Left forelimb (tissue), 1 donor: Measurements from ENCODE around the gene CRX.
A peak's percentile ranks its signal among the peaks of the same experiment; 100 is the strongest.
"Not testable (repeated sequence)": the region's sequence is repeated elsewhere in the genome, so short reads cannot be mapped to it uniquely, and the experiment has no call there.

Source experiments
- DNase-seq: peaks from one replicate; pipeline ENCODE4 v3.0.0-alpha.2; 2018; ENCODE audit warnings: low spot score

Gene CRX

DNA sequence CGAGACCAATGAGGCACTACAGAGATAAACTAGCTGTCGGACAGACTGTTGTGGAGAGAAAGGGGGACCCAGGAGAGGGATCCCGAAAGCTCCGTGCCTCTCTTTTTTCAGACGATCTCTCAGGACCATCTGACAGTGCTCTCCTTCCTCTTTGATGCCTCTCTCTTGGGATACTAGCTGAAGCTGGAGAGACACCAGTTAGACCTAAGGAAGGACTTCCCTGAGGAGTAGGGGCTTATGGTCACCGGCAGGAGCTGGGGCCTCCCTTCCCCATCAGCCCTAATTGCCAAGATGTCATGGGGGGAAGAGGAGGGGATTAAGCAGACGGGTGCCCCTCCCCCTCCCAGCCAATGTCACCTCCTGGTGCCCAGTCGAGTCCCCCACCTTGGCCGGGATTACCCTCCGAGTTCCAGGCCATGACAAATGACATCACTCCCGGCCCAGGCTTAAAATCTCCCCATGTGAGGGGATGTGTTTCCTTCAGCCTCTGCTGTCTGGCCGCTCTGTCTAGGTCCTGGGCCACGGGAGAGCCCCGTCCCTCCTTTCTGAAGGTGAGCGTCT, at the start of gene CRX:
TSS of gene CRX (plus strand) at position 478 of the 561 bp plus-strand sequence. CDS start 12,507 bp downstream, outside the sequence.
- DNase-seq, result no peak

DNA sequence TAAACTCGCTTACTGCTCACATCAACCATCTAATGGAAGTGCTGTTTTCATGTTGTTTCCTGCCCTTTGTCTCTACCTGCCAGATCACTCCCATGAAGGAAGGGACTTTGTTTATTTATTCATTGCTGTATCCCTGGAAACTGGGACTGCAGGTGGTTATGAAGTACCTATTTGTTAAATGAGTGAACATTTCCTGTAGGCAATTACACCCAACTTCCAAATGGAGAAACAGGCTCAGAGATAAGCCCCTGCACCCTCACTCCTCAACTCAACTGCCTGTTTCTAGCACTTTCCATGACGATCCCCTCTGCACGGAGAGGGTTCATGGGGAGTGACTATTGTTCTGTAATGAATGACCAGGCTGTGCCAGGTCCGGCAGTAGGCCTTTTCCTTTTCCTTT, 45.2 kb upstream of the CRX start:
- DNase-seq, result no peak

DNA sequence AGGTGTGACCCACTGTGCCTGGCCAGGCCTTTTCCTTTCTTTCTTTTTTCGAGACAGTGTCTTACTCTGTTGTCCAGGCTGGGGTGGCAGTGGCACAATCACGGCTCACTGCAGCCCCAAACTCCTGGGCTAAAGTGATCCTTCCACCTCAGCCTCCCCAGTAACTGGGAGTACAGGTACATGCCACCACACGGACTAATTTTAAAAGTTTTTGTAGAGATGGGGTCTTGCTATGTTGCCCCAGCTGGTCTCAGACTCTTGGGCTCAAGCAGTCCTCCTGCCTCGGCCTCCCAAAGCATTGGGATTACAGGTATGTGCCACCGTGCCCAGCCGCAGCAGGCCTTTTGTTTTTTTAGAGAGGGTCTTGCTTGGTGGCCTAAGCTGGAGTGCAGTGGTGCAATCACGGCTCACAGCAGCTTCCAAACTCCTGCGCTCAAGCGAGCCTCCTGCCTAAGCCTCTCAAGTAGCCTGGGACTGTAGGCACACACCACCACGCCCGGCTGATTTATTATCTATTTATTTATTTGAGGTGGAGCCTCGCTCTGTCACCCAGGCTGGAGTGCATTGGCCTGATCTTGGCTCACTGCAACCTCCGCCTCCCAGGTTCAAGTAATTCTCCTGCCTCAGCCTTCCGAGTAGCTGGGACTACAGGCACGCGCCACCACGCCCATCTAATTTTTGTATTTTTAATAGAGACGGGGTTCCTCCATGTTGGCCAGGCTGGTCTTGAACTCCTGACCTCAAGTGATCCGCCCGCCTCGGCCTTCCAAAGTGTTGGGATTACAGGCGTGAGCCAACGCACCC, 44.3 kb upstream of the CRX start:
- not testable (repeated sequence) for DNase-seq

DNA sequence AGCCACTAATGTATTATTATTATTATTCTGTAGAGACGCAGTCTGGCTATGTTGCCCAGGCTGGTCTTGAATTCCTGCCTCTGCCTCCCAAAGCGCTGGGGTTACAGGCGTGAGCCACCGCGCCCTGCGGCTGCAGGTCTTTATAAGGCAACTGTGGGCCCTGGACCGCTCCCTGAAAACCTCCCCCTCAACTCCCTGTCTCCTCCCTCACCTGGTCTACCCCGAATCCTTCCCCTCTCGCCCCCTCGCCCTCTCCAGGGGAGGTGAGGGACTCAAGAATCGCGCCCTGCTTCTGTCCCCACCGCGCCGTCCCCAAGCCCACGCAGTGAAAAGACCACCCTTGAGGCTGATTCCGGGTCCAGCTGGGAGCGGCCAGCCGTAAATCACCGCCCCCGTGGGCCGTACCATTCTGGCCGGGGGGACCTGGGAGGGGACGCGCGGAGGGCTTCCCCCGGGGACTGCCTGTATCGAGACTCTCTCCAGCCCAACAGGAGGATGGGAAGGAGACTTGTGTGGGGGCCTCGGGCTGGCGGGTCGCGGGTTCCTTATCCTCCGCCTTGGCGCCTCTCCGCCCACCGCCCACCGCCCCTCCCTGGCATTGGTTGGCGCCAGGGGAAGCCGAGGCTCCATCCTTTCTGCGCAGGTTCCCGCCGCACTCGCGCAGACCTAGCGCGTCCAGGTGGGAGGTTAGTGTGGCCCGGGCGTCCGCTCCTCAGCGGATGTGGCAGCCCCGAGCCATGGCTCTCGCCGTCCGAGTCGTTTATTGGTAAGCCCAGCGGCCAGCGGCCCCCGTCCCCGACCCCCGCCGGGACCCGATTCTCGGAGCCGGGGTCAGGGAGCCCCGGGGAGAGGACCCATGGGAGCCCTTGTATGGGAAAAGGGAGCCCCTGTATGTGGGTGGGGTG, 43.4 kb upstream of the CRX start, which contains the start of gene SELENOW:
TSS of gene SELENOW (plus strand) at position 655 of the 905 bp plus-strand sequence. CDS start at position 738, 83 bp downstream.
- DNase-seq, result peak; percentile 89

DNA sequence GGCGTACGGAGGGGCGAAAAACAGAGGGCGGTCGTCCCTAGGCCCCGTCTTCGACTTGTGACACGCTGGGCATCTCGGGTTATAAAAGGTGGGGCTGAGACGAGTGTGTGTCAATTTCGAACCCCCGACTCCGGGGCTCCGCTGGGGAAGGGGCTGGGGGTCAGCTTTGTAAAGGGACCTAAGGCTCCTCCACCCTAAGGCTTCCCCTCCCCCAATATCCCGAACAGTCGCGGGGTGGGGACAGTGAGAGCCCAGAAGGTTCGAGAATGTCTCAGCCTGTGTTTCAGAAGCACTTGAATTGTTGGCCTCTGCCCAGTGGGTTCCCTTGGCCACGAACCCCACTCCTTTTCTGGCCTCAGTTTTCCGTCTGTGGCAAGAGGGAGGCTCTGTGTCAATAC, 42.8 kb upstream of the CRX start:
- DNase-seq, result no peak

DNA sequence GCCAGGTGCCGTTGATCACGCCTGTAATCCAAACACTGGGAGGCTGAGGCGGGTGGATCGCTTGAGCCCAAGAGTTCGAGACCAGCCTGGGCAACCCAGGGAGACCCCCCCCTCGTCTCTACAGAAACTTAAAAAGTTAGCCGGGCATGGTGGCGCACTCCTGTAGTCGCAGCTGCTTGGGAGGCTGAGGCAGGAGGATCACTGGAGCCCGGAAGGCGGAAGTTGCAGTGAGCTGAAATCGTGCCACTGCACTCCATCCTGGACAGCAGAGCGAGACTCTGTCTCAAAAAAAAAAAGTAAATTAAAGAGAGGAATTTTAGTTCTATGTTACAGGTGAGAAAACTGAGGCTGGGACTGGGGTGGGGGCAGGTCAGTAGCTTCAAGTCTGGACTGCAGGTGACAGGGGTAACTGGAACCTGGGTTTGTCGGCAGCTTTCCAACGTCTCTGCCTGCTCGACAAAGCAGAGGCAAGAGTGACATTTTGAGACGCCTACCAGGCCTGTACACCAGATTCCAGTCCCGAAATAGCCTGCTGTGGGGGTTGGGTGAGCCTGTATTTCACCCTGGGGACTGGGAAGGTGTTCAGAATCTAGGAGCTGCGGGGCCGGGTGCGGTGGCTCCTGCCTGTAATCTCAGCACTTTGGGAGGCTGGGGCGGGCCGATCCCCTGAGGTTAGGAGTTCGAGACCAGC, 42.1 kb upstream of the CRX start:
- no peak for DNase-seq

DNA sequence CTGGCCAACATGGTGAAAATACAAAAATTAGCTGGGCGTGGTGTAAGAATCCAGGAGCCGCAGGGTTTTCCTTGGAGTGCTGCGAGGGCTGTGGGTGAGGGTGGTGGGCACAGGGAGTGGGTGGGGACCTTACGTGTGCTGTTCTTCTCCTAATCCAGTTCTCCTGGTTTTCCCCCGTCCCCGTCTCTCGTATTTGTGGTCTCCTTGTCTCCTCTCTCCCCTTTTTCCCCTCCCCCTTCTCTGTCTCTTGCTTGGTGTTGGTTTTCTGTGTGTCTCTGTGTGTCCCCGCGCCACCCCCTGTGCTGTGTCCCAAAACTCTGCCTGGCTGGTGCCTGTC, 41.6 kb upstream of the CRX start:
- DNase-seq, result no peak

DNA sequence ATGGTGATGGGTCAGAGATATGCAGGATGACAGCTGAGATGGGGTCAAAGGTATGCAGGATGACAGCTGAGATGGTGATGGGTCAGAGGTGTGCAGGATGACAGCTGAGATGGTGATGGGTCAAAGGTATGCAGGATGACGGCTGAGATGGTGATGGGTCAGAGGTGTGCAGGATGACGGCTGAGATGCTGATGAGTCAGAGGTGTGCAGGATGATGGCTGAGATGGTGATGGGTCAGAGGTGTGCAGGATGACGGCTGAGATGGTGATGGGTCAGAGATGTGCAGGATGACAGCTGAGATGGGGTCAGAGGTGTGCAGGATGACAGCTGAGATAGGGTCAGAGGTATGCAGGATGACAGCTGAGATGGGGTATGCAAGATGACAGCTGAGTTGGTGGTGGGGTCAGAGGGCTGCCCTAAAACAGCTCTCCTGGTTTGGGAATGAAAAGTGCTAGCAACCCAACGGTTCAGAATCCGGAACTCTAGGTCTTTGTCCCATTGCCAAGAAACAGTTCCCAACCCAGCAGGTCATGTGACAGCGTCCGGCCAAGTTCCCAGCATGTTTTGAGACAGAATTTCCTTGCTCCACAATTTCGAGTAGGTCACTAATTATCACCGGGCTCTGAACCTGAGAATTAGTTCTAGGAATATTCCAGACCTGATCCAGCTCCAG, 40.0 kb upstream of the CRX start:
- no peak for DNase-seq

DNA sequence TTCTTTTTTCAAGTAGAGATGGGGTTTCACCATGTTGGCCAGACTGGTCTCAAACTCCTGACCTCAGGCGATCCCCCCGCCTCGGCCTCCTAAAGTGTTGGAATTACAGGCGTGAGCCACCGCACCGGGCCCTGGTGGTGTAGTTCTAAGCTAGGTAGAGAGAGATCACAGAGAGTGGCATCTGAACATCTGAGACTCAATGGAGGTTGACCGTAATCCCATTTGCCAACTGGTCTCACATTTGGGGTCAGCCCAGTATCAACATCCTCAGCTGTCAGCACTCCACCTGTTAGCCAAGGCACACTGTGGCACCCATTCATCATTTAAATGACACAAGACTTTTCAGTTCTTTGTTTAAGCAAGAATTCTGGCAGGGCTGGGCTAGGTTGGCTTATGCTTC, 35.2 kb upstream of the CRX start:
- no peak for DNase-seq

DNA sequence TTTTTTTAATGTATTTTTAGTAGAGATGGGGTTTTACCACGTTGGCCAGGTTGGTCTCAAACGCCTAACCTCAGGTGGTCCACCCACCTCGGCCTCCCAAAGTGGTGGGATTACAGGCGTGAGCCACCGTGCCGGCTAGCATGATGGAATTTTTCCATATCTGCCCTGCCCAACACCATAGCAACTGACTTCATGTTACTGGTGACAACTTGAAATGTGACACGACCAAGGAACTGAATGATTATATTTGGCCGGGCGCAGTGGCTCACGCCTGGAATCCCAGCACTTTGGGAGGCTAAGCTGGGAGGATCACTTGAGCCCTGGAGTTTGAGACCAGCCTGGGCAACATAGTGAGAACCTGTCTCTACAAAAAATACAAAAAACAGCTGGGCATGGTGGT, 34.4 kb upstream of the CRX start:
- not testable (repeated sequence) for DNase-seq

DNA sequence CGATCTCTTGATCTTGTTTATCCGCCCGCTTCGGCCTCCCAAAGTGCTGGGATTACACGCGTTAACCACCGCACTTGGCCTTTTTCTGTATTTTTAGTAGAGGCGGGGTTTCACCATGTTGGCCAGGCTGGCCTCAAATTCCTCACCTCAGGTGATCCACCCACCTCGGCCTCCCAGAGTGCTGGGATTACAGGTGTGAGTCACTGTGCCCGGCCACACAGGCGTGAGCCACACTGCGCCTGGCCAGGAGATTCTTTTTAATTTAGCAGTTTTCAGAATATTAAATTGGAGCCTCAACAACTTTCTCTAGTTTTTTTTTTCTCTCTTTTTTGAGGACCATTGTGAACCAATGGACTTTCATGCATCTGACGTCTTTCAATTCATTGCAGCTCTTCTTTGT, 31.9 kb upstream of the CRX start:
- not testable (repeated sequence) for DNase-seq

DNA sequence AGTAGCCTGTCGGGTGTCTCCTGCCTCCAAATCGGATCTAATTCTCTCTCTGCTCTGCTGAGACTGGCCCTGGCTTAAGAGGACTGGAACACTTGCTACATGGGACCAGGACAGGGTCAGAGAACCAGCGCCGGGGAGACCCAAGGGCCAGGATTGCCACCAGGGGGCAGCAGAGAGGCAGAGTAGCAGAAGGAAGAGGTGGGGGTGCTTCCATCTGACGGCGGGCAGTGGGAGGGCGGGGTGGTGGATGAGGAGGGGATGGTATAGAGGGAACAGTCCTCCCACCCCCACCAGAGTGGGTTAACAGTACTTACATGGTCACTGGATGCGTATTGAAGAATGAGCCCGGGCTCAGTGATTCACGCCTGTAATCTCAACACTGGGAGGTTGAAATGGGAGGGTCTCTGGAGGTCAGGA, 31.3 kb upstream of the CRX start:
- no peak for DNase-seq

DNA sequence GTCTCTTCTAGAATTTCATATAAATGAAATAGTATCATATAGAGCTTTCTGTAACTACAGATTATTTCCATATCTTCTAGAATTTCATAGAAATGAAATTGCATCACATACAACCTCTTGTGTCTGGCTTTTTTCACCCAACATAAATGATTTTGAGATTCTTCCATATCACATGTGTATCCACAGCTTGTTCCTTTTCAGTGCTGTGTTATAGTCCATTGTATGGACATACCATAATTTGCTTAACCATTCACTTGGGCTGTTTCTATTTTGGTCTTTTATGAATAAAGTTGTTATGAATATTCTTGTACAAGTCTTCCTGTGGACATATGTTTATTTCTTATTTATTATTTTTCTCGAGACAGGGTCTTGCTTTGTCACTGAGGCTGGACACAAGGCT, 29.1 kb upstream of the CRX start:
- DNase-seq, result no peak

DNA sequence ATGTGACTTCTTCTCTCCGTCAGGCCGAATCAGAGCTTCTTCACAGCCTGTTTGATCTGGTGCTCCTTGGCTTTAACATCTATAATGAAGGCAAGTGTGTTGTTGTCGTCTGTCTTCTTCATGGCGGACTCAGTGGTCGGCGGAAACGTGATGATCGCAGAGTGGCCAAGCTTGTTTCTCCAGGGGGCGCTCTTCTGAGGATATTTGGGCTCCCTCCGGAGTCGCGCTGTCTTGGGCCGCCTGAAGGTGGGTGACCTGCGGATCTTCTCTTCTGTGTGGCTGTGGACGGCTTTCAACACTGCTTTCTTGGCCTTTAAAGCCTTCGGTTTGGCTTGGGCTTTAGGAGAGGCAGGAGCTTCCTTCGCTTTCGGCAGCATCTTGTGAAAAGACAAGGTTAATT, 27.2 kb upstream of the CRX start:
- peak; percentile 2 for DNase-seq

DNA sequence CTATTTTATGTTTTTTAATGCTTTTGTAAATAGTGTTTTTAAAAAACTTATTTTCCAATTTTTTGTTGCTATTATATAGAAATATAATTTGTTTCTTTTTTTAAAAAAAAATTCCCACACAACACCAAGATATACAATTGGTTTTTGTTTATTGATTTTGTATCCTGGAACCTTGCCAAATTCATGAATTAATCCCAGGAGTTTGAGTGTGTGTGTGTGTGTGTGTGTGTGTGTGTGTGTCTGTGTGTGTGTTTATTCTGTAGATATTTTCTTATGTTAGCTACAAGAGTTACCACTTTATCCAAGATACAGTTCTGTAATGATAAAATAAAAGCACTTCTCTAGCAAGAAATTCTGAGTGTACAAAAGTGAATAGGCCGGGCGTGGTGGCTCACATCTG, 25.0 kb upstream of the CRX start:
- DNase-seq, result no peak

DNA sequence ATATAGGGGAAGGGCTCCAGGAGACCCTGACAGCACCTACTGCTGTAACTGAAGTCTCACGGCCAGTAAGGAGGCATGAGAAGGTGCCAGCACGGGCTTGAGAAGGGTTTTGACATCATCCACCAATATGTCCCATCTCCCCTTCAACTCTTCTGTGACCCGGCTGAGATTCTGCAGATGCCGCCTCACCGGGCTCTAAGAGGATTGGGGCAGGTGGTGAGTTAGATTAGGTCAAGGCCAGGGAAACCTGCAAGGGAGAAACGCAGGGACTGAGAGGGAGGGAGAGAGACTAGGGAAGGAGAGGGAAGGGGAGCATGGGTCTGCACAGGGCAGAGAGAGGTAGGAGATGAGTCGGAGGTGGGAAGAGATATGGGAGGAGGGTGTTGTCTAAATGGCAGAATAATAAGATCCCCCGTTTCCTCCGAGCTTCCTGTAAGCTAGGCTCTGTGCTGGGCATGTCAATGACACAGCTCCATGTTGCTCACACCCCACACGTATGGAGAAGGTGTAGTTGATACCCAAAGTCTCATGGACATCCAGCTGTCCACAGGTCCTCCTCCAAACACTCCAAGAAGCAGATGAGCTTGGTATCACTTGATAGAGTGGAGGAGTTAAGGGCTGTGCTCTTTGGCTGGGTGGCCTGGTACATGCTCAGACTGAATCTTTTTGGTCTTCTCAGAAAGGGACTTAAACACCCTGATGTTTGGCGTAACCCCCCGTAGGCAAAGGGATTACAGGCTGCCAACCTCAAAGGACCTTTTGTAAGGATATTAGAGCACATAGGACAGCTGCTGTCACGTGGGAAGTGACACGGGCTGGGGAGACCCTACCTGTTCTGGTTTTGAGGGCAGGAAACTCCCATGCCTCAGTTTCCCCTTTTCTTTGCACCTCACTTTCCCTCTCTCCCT, 23.5 kb upstream of the CRX start:
- no peak for DNase-seq

DNA sequence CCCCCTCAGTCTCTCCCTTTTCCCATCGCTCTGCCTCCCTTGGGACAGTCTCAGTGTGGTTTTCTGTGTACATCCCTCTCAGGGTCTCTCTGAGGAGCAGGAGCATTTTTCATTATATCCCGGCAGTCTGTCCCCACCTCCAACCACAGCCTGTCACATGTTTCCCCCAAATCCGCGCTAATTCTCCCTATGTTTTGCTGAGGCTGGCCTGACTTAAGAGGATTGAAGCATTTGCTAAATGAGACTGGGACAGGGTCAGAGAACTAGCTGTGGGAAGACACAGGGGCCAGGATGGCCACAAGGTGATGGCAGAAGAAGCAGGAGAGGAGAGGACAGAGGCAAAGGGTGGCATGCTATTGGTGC, 22.9 kb upstream of the CRX start:
- no peak for DNase-seq

DNA sequence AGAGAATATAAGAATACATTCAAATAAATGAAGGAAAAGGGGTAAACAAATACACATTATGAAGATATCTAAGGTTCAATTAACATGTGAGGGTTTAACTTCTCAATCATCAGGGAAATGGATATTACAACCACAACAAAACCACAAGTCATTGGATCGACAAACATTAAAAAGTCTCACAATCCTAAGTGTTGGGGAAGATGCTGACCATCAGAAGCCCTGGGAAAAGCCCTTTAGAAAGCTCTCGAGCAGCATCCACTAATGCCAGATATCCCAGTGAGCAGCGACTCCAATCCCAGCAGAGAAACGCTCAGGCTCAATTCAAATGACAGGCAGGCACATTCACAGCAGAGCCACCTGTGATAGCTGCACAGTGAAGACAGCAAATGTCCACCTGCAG, 20.5 kb upstream of the CRX start:
- DNase-seq, result no peak

DNA sequence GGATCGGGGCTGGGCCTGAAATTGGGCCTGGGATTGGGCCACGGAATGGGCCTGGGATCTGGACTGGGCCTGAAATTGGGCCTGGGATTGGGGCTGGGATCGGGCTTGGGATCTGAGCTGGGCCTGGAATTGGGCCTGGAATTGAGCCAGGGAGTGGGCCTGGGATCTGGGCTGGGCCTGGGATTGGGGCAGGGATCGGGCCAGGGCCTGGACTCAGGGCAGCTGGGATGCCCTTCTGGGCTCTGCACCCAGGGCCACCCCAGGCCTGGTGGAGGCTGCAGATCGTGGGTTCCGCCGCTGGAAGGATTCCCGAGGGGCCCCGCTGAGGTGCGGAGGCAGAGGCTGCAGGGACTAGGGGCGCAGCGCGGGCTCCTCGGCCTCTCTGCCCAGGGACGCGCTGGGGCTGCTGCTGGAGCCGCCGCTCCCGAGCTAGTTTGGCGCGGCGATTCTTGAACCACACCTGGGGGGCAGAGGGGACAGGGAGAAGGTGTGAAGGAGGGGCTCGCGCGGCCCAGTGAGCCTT, 19.2 kb upstream of the CRX start:
- DNase-seq, result no peak

DNA sequence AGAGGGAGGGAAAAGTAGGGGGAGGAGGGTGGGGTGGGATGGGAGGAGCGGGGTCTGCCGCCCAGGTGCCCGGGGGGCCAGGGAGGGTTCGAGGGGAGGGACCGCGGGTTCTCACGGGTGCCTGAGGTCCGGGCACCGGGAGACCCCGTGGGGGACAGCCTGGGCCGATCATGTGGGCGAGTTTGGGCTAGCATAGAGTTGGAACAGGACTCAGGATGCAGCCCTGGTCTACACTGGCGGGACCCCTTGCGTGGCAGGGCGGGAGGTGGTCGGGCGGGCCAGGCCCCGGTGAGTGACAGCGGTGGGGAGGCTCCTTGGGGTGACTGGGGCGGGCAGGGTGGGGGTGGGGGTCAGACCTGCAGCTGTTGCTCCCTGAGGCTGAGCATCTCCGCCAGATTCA, 18.6 kb upstream of the CRX start:
- DNase-seq, result not testable (repeated sequence)
